Liver (tissue), 3 donors: ENCODE measurements around the gene SUCO.

Source experiments
- CTCF ChIP-seq: fragments of 150-350 bp; IDR thresholded peaks from 2 replicates; pipeline ENCODE4 v1.5.1; 2017; ENCODE audit warnings: improper control_type of control experiment, low read depth, low read length; ENCODE audit not compliant: missing input control
- GABPA ChIP-seq, 2 donors: IDR thresholded peaks in 1 of 2; conservative IDR thresholded peaks in 1 of 2; 2 replicates each; pipeline ENCODE4 v1.6.1; 2016; ENCODE audit warnings: antibody characterized with exemption in 2 of 2, mild to moderate bottlenecking in 1 of 2, moderate library complexity in 1 of 2
- HNF4A ChIP-seq, 2 donors: conservative IDR thresholded peaks; 2 replicates each; pipeline ENCODE4 v1.6.1; 2016; ENCODE audit warnings: antibody characterized with exemption in 2 of 2, mild to moderate bottlenecking in 2 of 2
- JUND ChIP-seq, 2 donors: IDR thresholded peaks; 2 replicates each; pipeline ENCODE4 v1.6.1; 2016; ENCODE audit warnings: antibody characterized with exemption in 2 of 2
- MAX ChIP-seq: IDR thresholded peaks from 2 replicates; pipeline ENCODE4 v1.6.1; 2016; ENCODE audit warnings: antibody characterized with exemption
- RAD21 ChIP-seq, 2 donors: IDR thresholded peaks; 2 replicates each; pipeline ENCODE4 v1.6.1; 2016; ENCODE audit warnings: antibody characterized with exemption in 2 of 2, mild to moderate bottlenecking in 2 of 2
- SP1 ChIP-seq: IDR thresholded peaks from 2 replicates; pipeline ENCODE4 v1.6.1; 2018; ENCODE audit warnings: antibody characterized with exemption, mild to moderate bottlenecking
- YY1 ChIP-seq: IDR thresholded peaks from 2 replicates; pipeline ENCODE4 v1.6.1; 2016; ENCODE audit warnings: antibody characterized with exemption, mild to moderate bottlenecking
- ZBTB33 ChIP-seq: IDR thresholded peaks from 2 replicates; pipeline ENCODE4 v1.6.1; 2016; ENCODE audit warnings: antibody characterized with exemption
- donor health status: healthy.
- donor health status: healthy.

GRCh38 chr1:172623748-172624147 is 90.8 kb downstream of the SUCO start:
- TF ChIP-seq CTCF (no peak), JUND (IDR thresholded peaks at IDR 0.05) (no peak), MAX (no peak), YY1 (no peak), ZBTB33 (no peak), SP1 (no peak), RAD21 (IDR thresholded peaks at IDR 0.05) (no peak), HNF4A (conservative IDR thresholded peaks at IDR 0.05) (no peak), GABPA (IDR thresholded peaks at IDR 0.05 in 1 of 2, conservative IDR thresholded peaks at IDR 0.05 in 1 of 2) (no peak)
